Fibroblast of the aortic adventitia (primary cell): ENCODE data around the gene PSMD13. TPM values are rescaled to one million over a fixed set of nuclear protein-coding genes. Genes with fewer than 3 reads are reported as not detected.
A peak's percentile ranks its signal among the peaks of the same experiment; 100 is the strongest.

Source experiments
- DNase-seq: peaks from one replicate; pipeline ENCODE4 v3.0.0-alpha.2; 2010; ENCODE audit warnings: low read depth
- H3K4me3 ChIP-seq: 2 replicates; pipeline ENCODE4 v1.5.1; 2011; ENCODE audit warnings: low read depth, mild to moderate bottlenecking, control low read depth, low read length, moderate library complexity
- CTCF ChIP-seq: IDR thresholded peaks from 2 replicates; pipeline ENCODE4 v1.5.1; 2011; ENCODE audit warnings: mild to moderate bottlenecking, low read length, control low read depth, inconsistent platforms; ENCODE audit not compliant: insufficient read depth
- total RNA-seq: library from RNA; depleted of rRNA; stranded (reverse); fragments of >200 nt; gene quantifications from 2 replicates; pipeline ENCODE4 v1.2.3, GENCODE V29; 2012; ENCODE audit warnings: low replicate concordance

PSMD13 gene
- total RNA-seq, 1 donor = 96.9 TPM

DNA sequence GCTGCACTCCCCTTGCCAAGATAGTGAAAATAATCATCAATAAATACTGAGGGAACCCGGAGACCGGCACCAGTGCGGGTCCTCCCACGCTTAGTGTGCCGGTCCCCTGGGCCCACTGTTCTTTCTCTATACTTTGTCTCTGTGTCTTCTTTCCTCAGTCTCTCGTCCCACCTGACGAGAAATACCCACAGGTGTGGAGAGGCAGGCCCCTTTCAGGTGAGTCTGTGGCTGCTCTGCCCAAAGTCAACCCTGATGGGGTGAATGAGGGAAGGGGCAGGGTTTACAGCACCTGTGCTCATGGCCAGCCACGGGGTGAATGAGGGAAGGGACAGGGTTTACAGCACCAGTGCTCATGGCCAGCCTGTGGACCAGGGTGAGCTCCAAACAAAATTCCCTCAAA, 34.3 kb upstream of the PSMD13 start:
- DNase-seq = no peak
- no peak overlapping the region for H3K4me3 ChIP-seq
- no peak for TF ChIP-seq CTCF

- DNase-seq = no peak
- TF ChIP-seq CTCF = no peak
- H3K4me3 ChIP-seq = no peak overlapping the region
Measured at GRCh38 chr11:203056-203944, 33.5 kb upstream of the PSMD13 start.

DNA sequence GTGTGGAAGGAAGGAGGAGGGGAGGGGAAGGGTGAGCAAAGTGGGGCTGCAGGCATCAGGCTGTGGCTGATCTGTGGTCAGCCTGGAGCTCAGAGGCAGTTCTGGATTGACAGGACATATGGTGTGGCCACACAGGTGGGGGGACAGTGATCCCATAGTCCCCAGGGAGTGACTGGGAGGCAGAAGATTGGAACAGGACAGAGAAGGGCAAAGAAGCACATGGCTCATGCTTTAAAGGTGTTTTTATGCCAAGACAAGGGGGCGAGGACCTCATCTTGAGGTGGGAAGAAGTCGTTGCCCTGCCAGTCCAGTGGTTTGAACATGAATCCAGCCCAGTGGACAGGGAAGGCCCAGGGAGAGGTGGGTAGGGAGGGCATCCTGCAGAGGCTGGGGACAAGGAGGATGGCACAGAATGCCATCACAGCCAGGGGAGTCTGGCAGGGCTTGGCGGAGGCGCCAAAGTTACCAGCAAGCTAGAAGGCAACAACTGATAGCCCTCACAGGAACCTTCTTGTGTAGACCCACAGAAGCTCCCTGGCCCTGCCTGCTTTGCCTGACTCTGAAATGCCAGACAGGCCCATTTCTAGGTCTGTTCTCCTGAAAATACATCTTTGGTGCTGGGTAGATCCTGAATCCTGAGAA, 32.7 kb upstream of the PSMD13 start:
- H3K4me3 ChIP-seq = no peak overlapping the region
- no peak for TF ChIP-seq CTCF
- DNase-seq = no peak

- H3K4me3 ChIP-seq = no peak overlapping the region
- DNase-seq = no peak
- TF ChIP-seq CTCF = no peak
Measured at GRCh38 chr11:204587-205109, 32.1 kb upstream of the PSMD13 start.

- DNase-seq = no peak
- H3K4me3 ChIP-seq = peak overlapping the region; percentile 80
- TF ChIP-seq CTCF = no peak
Measured at GRCh38 chr11:205221-206001, 31.4 kb upstream of the PSMD13 start.

DNA sequence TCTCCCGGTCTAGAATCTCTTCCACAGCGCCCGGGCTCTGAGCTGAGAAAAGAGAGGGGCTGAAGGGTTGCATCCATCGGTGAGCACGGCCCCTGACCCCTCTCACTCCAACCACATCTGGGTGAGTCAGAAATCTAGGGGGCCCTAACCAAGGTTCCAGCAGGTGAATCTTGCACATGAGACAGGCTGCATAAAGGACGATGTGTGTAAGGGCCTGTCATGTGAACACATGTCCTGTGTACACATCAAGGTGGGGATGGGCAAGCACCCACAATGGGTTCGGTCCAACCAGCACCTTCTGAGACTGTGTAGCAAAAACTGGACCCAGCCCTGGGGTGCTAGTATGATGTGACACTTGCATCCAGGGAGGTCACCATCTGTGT, 30.8 kb upstream of the PSMD13 start:
- DNase-seq = no peak
- no peak for TF ChIP-seq CTCF
- H3K4me3 ChIP-seq = peak overlapping the region; percentile 80
